ENCODE measurements around the gene RELL2.

The RELL2 gene

GRCh38 chr5:141675672-141676071 is 38.9 kb downstream of the RELL2 start:
- no peak for DNase-seq (ENCODE audit: low read depth in 3 of 3)

GRCh38 chr5:141677415-141677814 is 40.6 kb downstream of the RELL2 start:
- DNase-seq (ENCODE audit: low read depth in 3 of 3): no peak

GRCh38 chr5:141680178-141680577 is 43.4 kb downstream of the RELL2 start:
- no peak for DNase-seq (ENCODE audit: low read depth in 3 of 3)

- no peak for DNase-seq (ENCODE audit: low read depth in 3 of 3)
Measured at GRCh38 chr5:141680751-141681201, 44.0 kb downstream of the RELL2 start.

- DNase-seq (ENCODE audit: low read depth in 3 of 3): no peak
Measured at GRCh38 chr5:141681295-141681694, 44.5 kb downstream of the RELL2 start.

GRCh38 chr5:141681695-141682641 is 45.2 kb downstream of the RELL2 start, which contains the start of gene ARAP3:
Gene ARAP3, minus strand, starts transcription at chr5:141682230. Its CDS starts 1,744 bp downstream, at chr5:141680486.
- no peak for DNase-seq (ENCODE audit: low read depth in 3 of 3)

- no peak for DNase-seq (ENCODE audit: low read depth in 3 of 3)
Measured at GRCh38 chr5:141683596-141684141, 46.9 kb downstream of the RELL2 start.

GRCh38 chr5:141685591-141685990 is 48.8 kb downstream of the RELL2 start:
- no peak for DNase-seq (ENCODE audit: low read depth in 3 of 3)

GRCh38 chr5:141686648-141687416 is 50.0 kb downstream of the RELL2 start:
- no peak for DNase-seq (ENCODE audit: low read depth in 3 of 3)
